Measurements from ENCODE around the gene CCM2L. TPM values are rescaled to one million over a fixed set of nuclear protein-coding genes. Genes with fewer than 3 reads are reported as not detected.

CCM2L gene
- polyA plus RNA-seq, 4 donors, result 0.22 to 7.5 (median 1.5) TPM

DNA sequence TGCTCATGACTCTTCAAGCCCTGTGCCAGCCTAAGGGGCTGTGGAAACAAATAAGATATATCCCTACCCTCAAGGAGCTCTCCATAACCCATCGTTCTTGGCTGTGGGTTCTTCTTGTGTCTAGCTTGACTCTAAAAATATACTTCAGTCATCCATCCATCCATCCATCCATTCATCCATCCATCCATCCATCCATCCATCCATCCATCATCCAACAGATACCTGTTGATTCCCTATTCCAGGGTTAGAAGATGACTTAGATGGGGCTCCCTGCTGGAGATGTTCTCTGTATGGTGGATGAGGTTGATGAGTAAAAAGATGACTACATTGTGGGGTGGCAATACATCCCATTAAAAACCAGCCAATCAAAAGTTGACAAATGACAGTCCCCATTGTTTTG lies 65.3 kb downstream of the CCM2L start:
- FAIRE-seq (no peak), DNase-seq (no peak)
- Histone ChIP-seq H3K4me1 (ENCODE audit: control insufficient read depth in 3 of 3, insufficient read depth in 2 of 3, low read depth in 1 of 3, low read length in 2 of 3) (no peaks in the 10 kb centered on the region), H3K27me3 (ENCODE audit: control insufficient read depth in 3 of 3, insufficient read depth in 3 of 3, low read length in 3 of 3) (peaks cover 0 to 5% (median 3%) of the 10 kb centered on the region in 3 donors), H3K4me3 (ENCODE audit: low read depth in 1 of 3, low read length in 3 of 3) (no peak overlapping the region), H3K36me3 (ENCODE audit: control insufficient read depth in 3 of 3, insufficient read depth in 2 of 3, low read depth in 1 of 3, low read length in 3 of 3) (peaks cover 0 to 3% (median 0%) of the 10 kb centered on the region in 3 donors), H3K9me3 (ENCODE audit: control insufficient read depth in 2 of 2, insufficient read depth in 1 of 2, low read depth in 1 of 2, low read length in 1 of 2) (no peaks in the 10 kb centered on the region), H3K27ac (ENCODE audit: low read depth in 1 of 3, low read length in 2 of 3) (no peak overlapping the region)
- WGBS, 3 donors, result 81 to 100% (median 96%) methylated on average over 1 of the region's 1 CpG

DNA sequence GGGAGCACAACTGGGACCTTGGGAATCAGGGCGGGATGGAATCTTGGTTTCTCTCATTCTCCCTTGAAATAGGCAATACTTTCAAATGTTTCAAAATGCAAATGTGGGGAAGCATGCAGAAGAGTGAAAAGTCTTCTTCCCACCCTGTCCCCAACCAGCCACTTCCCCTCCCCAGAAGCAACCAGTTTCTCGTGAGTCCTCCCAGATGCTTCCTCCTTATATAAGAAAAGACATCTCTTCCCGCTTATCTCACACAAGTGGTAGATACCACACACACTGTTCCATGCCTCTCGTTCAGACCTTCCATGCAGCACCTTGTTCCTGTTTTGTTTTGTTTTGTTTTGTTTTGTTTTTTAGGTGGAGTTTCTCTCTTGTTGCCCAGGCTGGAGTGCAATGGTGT lies 67.0 kb downstream of the CCM2L start:
- Histone ChIP-seq H3K4me3 (ENCODE audit: low read depth in 1 of 3, low read length in 3 of 3) (no peak overlapping the region), H3K36me3 (ENCODE audit: control insufficient read depth in 3 of 3, insufficient read depth in 2 of 3, low read depth in 1 of 3, low read length in 3 of 3) (peaks cover 0 to 3% (median 0%) of the 10 kb centered on the region in 3 donors), H3K27ac (ENCODE audit: low read depth in 1 of 3, low read length in 2 of 3) (no peak overlapping the region), H3K4me1 (ENCODE audit: control insufficient read depth in 3 of 3, insufficient read depth in 2 of 3, low read depth in 1 of 3, low read length in 2 of 3) (no peaks in the 10 kb centered on the region), H3K9me3 (ENCODE audit: control insufficient read depth in 2 of 2, insufficient read depth in 1 of 2, low read depth in 1 of 2, low read length in 1 of 2) (no peaks in the 10 kb centered on the region), H3K27me3 (ENCODE audit: control insufficient read depth in 3 of 3, insufficient read depth in 3 of 3, low read length in 3 of 3) (peaks cover 0 to 9% (median 2%) of the 10 kb centered on the region in 3 donors)
- FAIRE-seq (no peak), DNase-seq (no peak)
- WGBS, 3 donors, result 48 to 67% (median 59%) methylated on average over 4 of the region's 4 CpGs

DNA sequence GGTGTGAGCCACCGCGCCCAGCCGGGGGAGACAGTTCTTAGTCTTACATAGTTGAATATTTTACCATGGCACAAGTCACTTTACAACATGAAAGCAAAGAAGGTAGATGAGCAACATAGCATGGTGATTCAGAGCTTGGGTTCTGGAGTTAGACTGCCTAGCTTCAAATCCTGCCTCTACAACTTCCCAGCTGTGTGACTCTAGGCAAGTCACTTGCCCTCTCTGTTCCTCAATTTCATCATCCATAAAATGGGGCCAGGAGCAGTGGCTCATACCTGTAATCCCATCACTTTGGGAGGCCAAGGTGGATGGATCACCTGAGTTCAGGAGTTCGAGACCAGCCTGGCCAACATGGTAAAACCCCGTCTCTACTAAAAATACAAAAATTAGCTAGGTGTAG lies 68.1 kb downstream of the CCM2L start:
- Histone ChIP-seq H3K27me3 (ENCODE audit: control insufficient read depth in 3 of 3, insufficient read depth in 3 of 3, low read length in 3 of 3) (peaks cover 0 to 9% (median 2%) of the 10 kb centered on the region in 3 donors), H3K4me1 (ENCODE audit: control insufficient read depth in 3 of 3, insufficient read depth in 2 of 3, low read depth in 1 of 3, low read length in 2 of 3) (no peaks in the 10 kb centered on the region), H3K4me3 (ENCODE audit: low read depth in 1 of 3, low read length in 3 of 3) (no peak overlapping the region), H3K27ac (ENCODE audit: low read depth in 1 of 3, low read length in 2 of 3) (no peak overlapping the region), H3K36me3 (ENCODE audit: control insufficient read depth in 3 of 3, insufficient read depth in 2 of 3, low read depth in 1 of 3, low read length in 3 of 3) (peaks cover 0 to 3% (median 0%) of the 10 kb centered on the region in 3 donors), H3K9me3 (ENCODE audit: control insufficient read depth in 2 of 2, insufficient read depth in 1 of 2, low read depth in 1 of 2, low read length in 1 of 2) (no peaks in the 10 kb centered on the region)
- DNase-seq, result no peak
- FAIRE-seq, result no peak
- WGBS, 3 donors, result 76 to 94% (median 88%) methylated on average over 5 of the region's 5 CpGs

DNA sequence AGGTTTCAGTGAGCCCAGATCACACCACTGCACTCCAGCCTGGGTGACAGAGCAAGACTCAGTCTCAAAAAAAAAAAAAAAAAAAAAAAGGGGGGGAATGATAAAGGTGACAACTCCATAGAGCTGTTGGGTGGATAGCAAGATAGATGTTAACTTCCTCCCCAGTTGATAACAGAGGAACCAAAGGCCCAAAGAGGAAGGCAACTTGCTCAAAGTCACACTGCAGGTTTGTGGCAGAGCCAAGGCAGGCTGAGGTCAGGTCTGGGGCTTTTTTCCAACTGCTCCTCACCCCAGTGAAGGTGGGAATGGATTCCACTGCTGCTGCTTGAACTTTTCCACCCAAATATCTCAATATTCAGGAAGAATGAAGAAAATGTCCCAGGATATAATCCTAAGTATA lies 68.6 kb downstream of the CCM2L start:
- DNase-seq (no peak), FAIRE-seq (no peak)
- Histone ChIP-seq H3K36me3 (ENCODE audit: control insufficient read depth in 3 of 3, insufficient read depth in 2 of 3, low read depth in 1 of 3, low read length in 3 of 3) (peaks cover 0 to 3% (median 0%) of the 10 kb centered on the region in 3 donors), H3K4me1 (ENCODE audit: control insufficient read depth in 3 of 3, insufficient read depth in 2 of 3, low read depth in 1 of 3, low read length in 2 of 3) (no peaks in the 10 kb centered on the region), H3K27ac (ENCODE audit: low read depth in 1 of 3, low read length in 2 of 3) (no peak overlapping the region), H3K9me3 (ENCODE audit: control insufficient read depth in 2 of 2, insufficient read depth in 1 of 2, low read depth in 1 of 2, low read length in 1 of 2) (no peaks in the 10 kb centered on the region), H3K27me3 (ENCODE audit: control insufficient read depth in 3 of 3, insufficient read depth in 3 of 3, low read length in 3 of 3) (peaks cover 0 to 9% (median 2%) of the 10 kb centered on the region in 3 donors), H3K4me3 (ENCODE audit: low read depth in 1 of 3, low read length in 3 of 3) (no peak overlapping the region)

DNA sequence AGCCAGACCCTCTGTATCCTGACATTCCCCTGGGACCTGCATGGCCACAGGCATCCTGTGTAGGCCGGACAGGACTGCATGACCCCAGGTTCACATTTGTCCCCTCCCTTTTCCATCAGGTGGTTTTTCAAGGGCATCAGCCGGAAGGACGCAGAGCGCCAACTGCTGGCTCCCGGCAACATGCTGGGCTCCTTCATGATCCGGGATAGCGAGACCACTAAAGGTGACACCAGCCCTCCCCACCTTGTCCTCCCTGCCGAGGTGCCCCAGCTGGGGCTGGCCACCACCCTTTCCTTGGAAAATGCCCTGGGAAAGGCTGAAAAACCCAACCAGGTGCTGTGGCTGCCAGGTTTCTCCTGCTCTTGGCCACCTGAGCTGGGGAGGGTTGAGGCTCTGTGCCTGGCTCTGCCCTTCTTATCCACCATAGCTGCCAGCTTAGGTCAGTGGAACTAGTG lies 69.4 kb downstream of the CCM2L start:
- DNase-seq (no peak), FAIRE-seq (no peak)
- Histone ChIP-seq H3K36me3 (ENCODE audit: control insufficient read depth in 3 of 3, insufficient read depth in 2 of 3, low read depth in 1 of 3, low read length in 3 of 3) (no peaks in the 10 kb centered on the region), H3K9me3 (ENCODE audit: control insufficient read depth in 2 of 2, insufficient read depth in 1 of 2, low read depth in 1 of 2, low read length in 1 of 2) (no peaks in the 10 kb centered on the region), H3K4me3 (ENCODE audit: low read depth in 1 of 3, low read length in 3 of 3) (no peak overlapping the region), H3K27ac (ENCODE audit: low read depth in 1 of 3, low read length in 2 of 3) (no peak overlapping the region), H3K27me3 (ENCODE audit: control insufficient read depth in 3 of 3, insufficient read depth in 3 of 3, low read length in 3 of 3) (peaks cover 0 to 9% (median 2%) of the 10 kb centered on the region in 3 donors), H3K4me1 (ENCODE audit: control insufficient read depth in 3 of 3, insufficient read depth in 2 of 3, low read depth in 1 of 3, low read length in 2 of 3) (no peaks in the 10 kb centered on the region)
- 13 to 50% (median 35%) methylated on average over 8 of the region's 8 CpGs for WGBS, 3 donors

DNA sequence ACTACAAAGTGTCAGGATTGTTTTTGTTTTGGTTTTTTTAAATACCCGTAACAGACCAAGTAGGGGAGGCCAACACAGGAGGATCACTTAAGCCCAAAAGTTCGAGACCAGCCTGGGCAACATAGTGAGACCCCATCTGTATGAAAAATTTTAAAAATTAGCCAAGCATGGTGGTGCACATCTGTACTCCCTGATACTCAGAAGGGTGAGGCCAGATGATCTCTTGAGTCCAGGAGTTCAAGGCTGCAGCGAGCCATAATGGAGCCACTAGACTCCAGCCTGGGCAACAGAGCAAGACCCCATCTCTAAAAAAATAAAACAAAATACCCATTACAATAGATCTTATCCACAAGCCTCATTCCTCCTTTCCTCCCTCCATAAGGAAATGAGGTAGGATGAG lies 70.5 kb downstream of the CCM2L start:
- FAIRE-seq, result no peak

More for the DNA sequence above, 70.5 kb downstream of the CCM2L start:
- H3K4me3 ChIP-seq (ENCODE audit: low read depth in 1 of 3, low read length in 3 of 3), result no peak overlapping the region
- WGBS, 3 donors, result 48 to 63% (median 55%) methylated on average over 3 of the region's 3 CpGs
- H3K36me3 ChIP-seq (ENCODE audit: control insufficient read depth in 3 of 3, insufficient read depth in 2 of 3, low read depth in 1 of 3, low read length in 3 of 3), result no peaks in the 10 kb centered on the region
- H3K27ac ChIP-seq (ENCODE audit: low read depth in 1 of 3, low read length in 2 of 3), result no peak overlapping the region
- H3K4me1 ChIP-seq (ENCODE audit: control insufficient read depth in 3 of 3, insufficient read depth in 2 of 3, low read depth in 1 of 3, low read length in 2 of 3), result no peaks in the 10 kb centered on the region
- H3K27me3 ChIP-seq (ENCODE audit: control insufficient read depth in 3 of 3, insufficient read depth in 3 of 3, low read length in 3 of 3), result peaks cover 0 to 9% (median 2%) of the 10 kb centered on the region in 3 donors
- no peaks in the 10 kb centered on the region for H3K9me3 ChIP-seq (ENCODE audit: control insufficient read depth in 2 of 2, insufficient read depth in 1 of 2, low read depth in 1 of 2, low read length in 1 of 2)
- DNase-seq, result no peak

Other genes starting within 250 kb of the CCM2L start
- gene MYLK2, start 191.1 kb upstream of the CCM2L start, polyA plus RNA-seq, result under 1 TPM in 3 of 4 donors, not detected in 1; 0.27 to 0.30 (median 0.28) TPM
- gene FOXS1, start 164.8 kb upstream of the CCM2L start, polyA plus RNA-seq, result 1 to 10 TPM in 2 of 4 donors, not detected in 2; 1.0 to 1.2 TPM
- 10 to 100 TPM in 1 of 4 donors, 1 to 10 TPM in 2, not detected in 1; 1.4 to 10.2 (median 2.9) TPM for gene DUSP15, start 139.9 kb upstream of the CCM2L start, polyA plus RNA-seq
- under 1 TPM in 2 of 4 donors, not detected in 2; 0.07 to 0.38 TPM for gene TTLL9, start 139.8 kb upstream of the CCM2L start, polyA plus RNA-seq
- 10 to 100 TPM; 14.2 to 18.3 (median 15.7) TPM for gene PDRG1, start 58.4 kb upstream of the CCM2L start, polyA plus RNA-seq
- under 1 TPM in 2 of 4 donors, not detected in 2; 0.21 to 0.37 TPM for gene XKR7, start 42.3 kb upstream of the CCM2L start, polyA plus RNA-seq
- gene HCK, start 41.8 kb downstream of the CCM2L start, polyA plus RNA-seq, result 10 to 100 TPM; 10.1 to 34.0 (median 11.0) TPM
- 10 to 100 TPM; 10.5 to 85.8 (median 20.2) TPM for gene TM9SF4, start 99.3 kb downstream of the CCM2L start, polyA plus RNA-seq
- 100 to 1,000 TPM in 1 of 4 donors, 10 to 100 TPM in 1, 1 to 10 TPM in 2; 3.2 to 129 (median 8.6) TPM for gene PLAGL2, start 197.3 kb downstream of the CCM2L start, polyA plus RNA-seq
- gene POFUT1, start 197.4 kb downstream of the CCM2L start, polyA plus RNA-seq, result 100 to 1,000 TPM in 1 of 4 donors, 10 to 100 TPM in 3; 11.1 to 147 (median 21.0) TPM

Measured in small intestine (tissue), 7 donors.